NK-92 (cell line): Measurements from ENCODE around the gene ARHGAP18.

Source experiments
- DNase-seq: peaks from one replicate; lab custom pipeline; 2025; ENCODE audit not compliant: unreplicated experiment; lab: John Stamatoyannopoulos, UW

The ARHGAP18 gene

GRCh38 chr6:129719692-129720091 lies 9.7 kb upstream of the ARHGAP18 start:
- no peak for DNase-seq

DNA sequence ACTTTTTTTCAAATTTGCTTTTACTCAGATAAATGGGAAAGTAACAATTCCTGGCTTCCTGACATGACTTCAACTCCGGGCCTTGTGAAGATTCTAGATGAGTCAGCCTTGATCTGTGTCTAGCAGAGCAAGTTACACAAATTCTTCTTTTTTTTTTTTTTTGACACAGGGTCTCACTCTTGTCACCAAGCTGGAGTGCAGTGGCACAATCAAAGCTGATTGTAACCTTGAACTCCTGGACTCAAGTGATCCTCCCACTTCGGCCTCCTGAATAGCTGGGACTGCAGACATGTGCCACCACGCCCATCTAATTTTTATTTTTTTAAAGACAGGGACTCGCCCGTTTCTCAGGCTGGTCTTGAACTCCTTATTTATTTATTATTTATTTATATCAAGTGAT lies 7.3 kb upstream of the ARHGAP18 start:
- DNase-seq = no peak

DNA sequence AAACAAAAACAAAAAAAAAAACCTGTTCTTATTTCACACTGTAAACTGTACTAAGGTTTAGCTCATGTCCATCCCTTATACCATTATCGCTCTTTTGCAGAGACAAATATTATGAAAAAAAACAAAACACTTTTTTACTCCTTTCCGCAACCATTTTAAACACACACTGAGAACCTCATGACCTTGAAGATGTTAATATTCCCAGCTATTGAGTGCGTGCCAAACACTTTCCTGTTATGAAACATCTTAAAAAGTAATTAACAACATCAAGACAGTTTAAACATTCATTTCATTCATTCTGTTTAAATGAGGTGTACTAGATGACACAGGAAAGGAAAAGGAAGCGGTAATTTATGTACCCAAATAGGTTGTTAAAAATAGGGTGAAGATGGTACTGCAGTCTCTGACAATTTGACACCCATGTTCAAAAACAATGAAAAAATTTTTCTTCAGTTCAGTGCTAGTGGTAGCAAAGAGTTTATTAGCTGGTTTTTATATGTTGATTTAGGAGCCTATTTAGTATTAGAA lies 3.9 kb upstream of the ARHGAP18 start:
- no peak for DNase-seq

- no peak for DNase-seq
These were observed 1.3 kb upstream of the ARHGAP18 start for GRCh38 chr6:129711271-129711631.

- no peak for DNase-seq
These were observed 683 bp upstream of the ARHGAP18 start for GRCh38 chr6:129710450-129711270.

DNA sequence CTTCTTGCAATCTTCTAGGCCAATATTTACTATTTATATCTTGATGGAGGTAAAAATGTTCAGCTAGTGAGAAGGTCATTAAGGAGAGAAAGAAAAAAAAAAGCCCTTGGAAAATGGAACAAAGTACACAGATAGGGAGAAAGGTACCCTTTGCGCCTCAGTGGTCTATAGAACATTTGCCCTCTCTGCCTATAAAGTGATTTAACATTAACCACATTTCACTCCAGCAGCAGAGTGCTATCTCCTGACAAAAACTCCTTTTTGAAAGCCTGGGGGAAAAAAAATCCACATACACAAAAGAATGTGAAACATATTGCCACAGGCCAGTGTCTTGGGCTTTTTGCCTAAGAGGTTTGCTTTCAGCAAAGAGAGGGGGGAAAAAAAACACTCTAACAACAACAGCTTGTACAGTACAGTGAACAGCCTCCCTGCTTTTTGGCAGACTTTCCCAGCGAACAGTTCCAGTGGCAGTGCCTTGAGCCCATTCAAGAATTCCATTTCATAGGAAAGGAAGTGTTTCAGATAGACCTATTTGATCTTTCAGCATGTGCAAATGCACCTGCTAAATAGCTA lies 695 bp downstream of the ARHGAP18 start:
- DNase-seq = no peak

GRCh38 chr6:129708496-129709195 lies 1.3 kb downstream of the ARHGAP18 start:
- no peak for DNase-seq

DNA sequence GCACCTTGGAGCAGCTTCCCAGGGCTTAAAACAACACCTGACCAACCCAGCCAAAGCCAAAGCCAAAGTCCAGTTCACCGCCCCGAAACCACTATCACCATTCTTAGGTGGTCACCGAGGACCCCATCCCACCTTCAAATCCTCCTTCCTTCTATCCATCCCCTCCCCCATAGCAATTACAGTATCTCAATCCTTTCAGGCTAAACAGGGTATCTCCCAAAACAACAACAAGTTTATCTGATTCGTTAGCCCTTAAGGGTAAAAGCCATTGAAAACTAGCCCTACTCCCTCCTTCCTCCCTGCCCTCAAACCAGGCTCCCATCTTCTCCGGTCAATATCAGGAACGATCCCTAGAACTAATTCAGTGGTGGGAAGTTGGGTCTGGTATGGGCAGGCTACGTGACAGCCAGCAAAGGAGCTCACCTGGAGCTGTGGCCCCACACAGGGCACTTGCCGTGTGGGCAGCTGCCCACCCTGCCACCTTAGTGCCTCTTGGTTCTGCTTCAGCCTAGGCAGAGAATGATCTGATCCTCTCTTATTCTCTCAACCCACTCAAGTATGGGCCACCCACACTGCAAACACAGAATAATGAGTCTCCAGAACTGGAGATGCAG lies 2.0 kb downstream of the ARHGAP18 start:
- DNase-seq = no peak

- no peak for DNase-seq
These were observed 2.9 kb downstream of the ARHGAP18 start for GRCh38 chr6:129707028-129707427.

DNA sequence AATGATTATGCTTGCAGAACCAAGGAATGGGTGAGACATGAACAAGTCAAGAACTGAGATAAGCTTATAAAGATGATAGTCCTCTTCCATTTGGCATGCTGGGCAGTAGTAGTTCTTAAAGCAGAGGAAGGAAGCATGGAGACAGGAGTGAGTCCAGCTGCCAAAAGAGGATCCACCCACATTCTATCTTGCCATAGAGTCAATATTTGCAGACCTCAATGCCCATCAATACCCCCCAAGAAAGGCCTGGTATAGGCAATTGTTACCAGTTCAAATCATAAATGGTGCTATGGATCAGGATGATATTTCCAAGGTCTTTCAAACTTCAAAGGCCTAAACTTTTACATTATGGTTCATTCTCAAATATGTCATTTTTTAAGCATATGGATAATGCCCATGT lies 4.8 kb downstream of the ARHGAP18 start:
- no peak for DNase-seq

- DNase-seq = no peak
These were observed 5.3 kb downstream of the ARHGAP18 start for GRCh38 chr6:129704708-129705107.

GRCh38 chr6:129701721-129702455 lies 8.1 kb downstream of the ARHGAP18 start:
- no peak for DNase-seq

- DNase-seq = no peak
These were observed 9.3 kb downstream of the ARHGAP18 start for GRCh38 chr6:129700666-129701065.

GRCh38 chr6:129699659-129700058 lies 10.3 kb downstream of the ARHGAP18 start:
- DNase-seq = no peak

DNA sequence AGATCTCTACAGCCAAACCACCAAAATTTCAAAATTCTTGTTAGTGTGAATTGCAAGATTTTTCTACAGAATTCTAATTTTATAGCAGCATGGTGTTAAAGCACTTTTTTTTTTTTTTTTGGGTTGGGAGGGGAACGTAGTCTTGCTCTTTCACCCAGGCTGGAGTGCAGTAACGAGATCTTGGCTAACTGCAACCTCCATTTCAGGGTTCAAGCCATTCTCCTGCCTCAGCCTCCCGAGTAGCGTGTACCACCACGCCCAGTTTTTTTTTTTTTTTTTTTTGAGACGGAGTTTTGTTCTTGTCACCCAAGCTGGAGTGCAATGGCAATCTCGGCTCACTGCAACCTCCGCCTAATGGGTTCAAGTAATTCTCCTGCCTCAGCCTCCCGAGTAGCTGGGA lies 11.5 kb downstream of the ARHGAP18 start:
- no peak for DNase-seq

DNA sequence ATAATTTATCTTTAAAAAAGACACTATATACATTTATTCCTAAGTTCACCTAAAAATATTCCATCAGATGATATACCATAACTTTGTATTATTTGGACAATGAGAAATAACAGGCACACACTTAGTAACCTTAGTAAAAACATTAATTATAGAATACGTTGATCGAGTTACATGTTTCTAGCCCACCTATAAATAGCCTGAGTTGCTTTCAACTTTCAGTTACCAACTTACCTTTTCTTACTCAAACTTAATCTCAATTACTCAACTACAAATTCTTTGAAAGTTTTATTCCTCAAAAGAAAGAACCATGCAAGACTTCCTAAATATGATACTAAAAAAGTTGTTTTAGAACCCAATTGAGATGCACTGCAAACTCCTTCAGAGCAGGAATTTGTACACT lies 12.2 kb downstream of the ARHGAP18 start:
- DNase-seq = no peak

DNA sequence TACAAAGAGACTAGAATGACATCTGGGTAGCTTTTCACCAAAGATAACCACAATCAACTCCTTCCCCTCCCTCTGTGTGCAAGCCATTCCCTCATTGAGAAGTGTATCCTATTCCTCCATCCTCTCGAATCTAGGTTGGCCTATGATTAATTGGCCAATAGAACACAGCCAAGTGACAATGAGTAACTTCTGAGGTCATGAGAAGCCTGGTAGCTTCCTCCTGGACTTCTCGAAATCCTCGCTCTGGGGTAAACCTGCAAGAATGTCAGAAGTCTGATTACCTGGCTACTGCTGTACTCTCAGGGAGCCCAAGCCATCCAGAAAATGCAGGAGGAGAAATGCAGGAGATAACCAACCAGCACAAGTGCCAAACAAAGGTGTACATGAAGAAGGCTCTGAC lies 13.1 kb downstream of the ARHGAP18 start:
- DNase-seq = no peak

DNA sequence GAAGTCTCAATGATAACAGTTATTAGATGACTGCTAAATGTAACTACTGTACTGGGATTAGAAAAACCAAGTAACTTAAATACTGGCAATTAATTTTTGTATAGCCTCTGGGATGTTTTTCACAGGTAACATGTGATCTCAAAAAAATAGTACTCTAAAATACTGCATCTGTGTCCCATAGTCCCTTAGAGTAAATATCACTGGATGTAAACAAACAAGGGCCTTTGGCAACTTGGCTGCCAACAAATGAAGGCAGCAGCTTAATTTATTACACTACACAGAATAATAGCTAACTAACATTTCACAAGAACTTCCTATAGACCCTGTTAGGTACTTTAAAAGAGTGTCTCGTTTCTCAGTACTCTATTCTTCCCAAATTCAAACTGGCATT lies 14.0 kb downstream of the ARHGAP18 start:
- DNase-seq = no peak

DNA sequence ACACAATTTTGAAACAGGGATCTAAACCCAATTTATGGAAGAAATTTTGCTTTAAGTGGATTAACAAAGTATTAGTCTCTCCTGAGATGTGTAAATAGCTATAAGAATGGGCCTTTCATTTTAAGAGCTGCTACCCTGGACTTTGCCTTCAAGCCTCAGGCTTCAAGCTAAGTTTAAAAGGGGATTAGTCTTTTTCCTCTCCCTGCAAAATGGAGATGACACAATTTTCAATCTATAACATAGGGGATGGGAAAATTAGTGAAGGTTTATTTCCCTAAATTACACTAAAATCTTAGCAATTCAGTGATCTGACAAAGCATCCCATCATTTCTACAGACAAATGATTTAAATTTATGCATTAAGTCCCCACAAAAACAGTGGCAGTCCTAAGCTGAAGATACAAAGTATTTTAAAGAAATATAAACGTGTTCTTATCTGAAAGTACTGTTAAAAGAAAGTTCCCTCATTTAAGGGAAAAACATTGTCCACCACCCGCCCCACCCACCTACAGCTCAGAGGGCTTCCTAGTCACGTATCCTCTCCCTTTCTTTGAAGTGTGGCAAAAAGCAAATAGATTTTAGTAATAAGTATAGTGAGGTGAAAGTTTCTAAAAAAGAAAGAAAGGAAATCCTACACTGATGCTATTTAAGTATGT lies 14.5 kb downstream of the ARHGAP18 start:
- DNase-seq = no peak

- DNase-seq = no peak
These were observed 15.9 kb downstream of the ARHGAP18 start for GRCh38 chr6:129694036-129694435.
